GM21381 (cell line): ENCODE data around the gene SYTL3.
A peak's percentile ranks its signal among the peaks of the same experiment; 100 is the strongest.

Experiments used
- ATAC-seq: cut with Tn5 transposase; IDR thresholded peaks from one replicate; pipeline ENCODE4 v1.9.1; 2021; ENCODE audit warnings: mild to moderate bottlenecking, moderate library complexity; ENCODE audit not compliant: unreplicated experiment

The SYTL3 gene

GRCh38 chr6:158808941-158809678 lies 159.3 kb downstream of the SYTL3 start:
- ATAC-seq, result peak; percentile 57

GRCh38 chr6:158810155-158811095 lies 160.6 kb downstream of the SYTL3 start:
- ATAC-seq, result no peak

- no peak for ATAC-seq
Measured at GRCh38 chr6:158812611-158813010, 162.8 kb downstream of the SYTL3 start.

- no peak for ATAC-seq
Measured at GRCh38 chr6:158813032-158813431, 163.2 kb downstream of the SYTL3 start.
